K562 (cell line): ENCODE data around the gene TCIRG1. TPM values are rescaled to one million over a fixed set of nuclear protein-coding genes. Genes with fewer than 3 reads are reported as not detected.

Experiments used
- ARID3A ChIP-seq: IDR thresholded peaks from 2 replicates; pipeline ENCODE4 v1.6.1; 2012; ENCODE audit warnings: low read depth, low read length, improper control_type of control experiment, borderline replicate concordance
- ATF2 ChIP-seq: sonication (generic); formaldehyde crosslinking; IDR thresholded peaks from 2 replicates; pipeline ENCODE4 v1.8.1; 2022; ENCODE audit warnings: missing genetic modification reagents
- BDP1 ChIP-seq: IDR thresholded peaks from 3 replicates; pipeline ENCODE4 v1.6.1; 2011; ENCODE audit not compliant: insufficient read length, insufficient read depth
- BHLHE40 ChIP-seq: IDR thresholded peaks from 2 replicates; pipeline ENCODE4 v1.6.1; 2011; ENCODE audit warnings: low read length, improper control_type of control experiment
- BMI1 ChIP-seq: fragments of 150-350 bp; IDR thresholded peaks from 2 replicates; pipeline ENCODE4 v1.6.1; 2014; ENCODE audit warnings: low read length
- CEBPG ChIP-seq, 3 experiments: fragments of 200-800 bp in 1 of 3; sonication (Bioruptor generic) in 1 of 3; sonication (generic) in 1 of 3; formaldehyde crosslinking in 1 of 3; IDR thresholded peaks in 2 of 3; conservative IDR thresholded peaks in 1 of 3; 2 replicates each; pipeline versions ENCODE4 v1.6.1 to v1.8.0; 2016 to 2022; ENCODE audit warnings: missing compliant biosample characterization in 2 of 3, missing genetic modification characterization in 2 of 3, mild to moderate bottlenecking in 1 of 3, missing genetic modification reagents in 1 of 3
- COPS2 ChIP-seq: fragments of 450-650 bp; conservative IDR thresholded peaks from 2 replicates; pipeline ENCODE4 v1.6.1; 2016; ENCODE audit warnings: mild to moderate bottlenecking, moderate library complexity
- EHMT2 ChIP-seq: fragments of 450-650 bp; IDR thresholded peaks from 2 replicates; pipeline ENCODE4 v1.6.1; 2018; ENCODE audit warnings: antibody characterized with exemption
- ELF4 ChIP-seq: fragments of 450-650 bp; formaldehyde crosslinking; IDR thresholded peaks from 2 replicates; pipeline ENCODE4 v1.4.0; 2022; ENCODE audit warnings: missing genetic modification characterization
- EWSR1 ChIP-seq: fragments of 450-650 bp; IDR thresholded peaks from 2 replicates; pipeline ENCODE4 v1.6.1; 2018; ENCODE audit warnings: borderline replicate concordance, mild to moderate bottlenecking, low read depth, moderate library complexity; ENCODE audit not compliant: partially characterized antibody
- FUS ChIP-seq: fragments of 200-400 bp; formaldehyde crosslinking; optimal IDR thresholded peaks from 2 replicates; pipeline ENCODE3; 2017; ENCODE audit warnings: low read depth, low read length
- MCM2 ChIP-seq: fragments of 450-650 bp; IDR thresholded peaks from 2 replicates; pipeline ENCODE4 v1.6.1; 2017; ENCODE audit warnings: low read depth, mild to moderate bottlenecking
- MTA2 ChIP-seq: fragments of 450-650 bp; IDR thresholded peaks from 2 replicates; pipeline ENCODE4 v1.6.1; 2016; ENCODE audit warnings: low read depth
- NELFE ChIP-seq: IDR thresholded peaks from 2 replicates; pipeline ENCODE4 v1.6.1; 2011; ENCODE audit warnings: mild to moderate bottlenecking; ENCODE audit not compliant: insufficient read depth, insufficient read length
- NFXL1 ChIP-seq: fragments of 450-650 bp; formaldehyde crosslinking; IDR thresholded peaks from 2 replicates; pipeline ENCODE4 v1.4.0; 2021; ENCODE audit warnings: mild to moderate bottlenecking
- NR1H2 ChIP-seq: sonication (generic); formaldehyde crosslinking; IDR thresholded peaks from 2 replicates; pipeline ENCODE4 v1.4.0; 2020; ENCODE audit warnings: mild to moderate bottlenecking, missing genetic modification reagents
- NR2C2 ChIP-seq, 2 experiments: fragments of 200-800 bp in 1 of 2; sonication (Bioruptor generic) in 1 of 2; sonication (generic) in 1 of 2; formaldehyde crosslinking in 1 of 2; IDR thresholded peaks; 2 replicates each; pipeline versions ENCODE4 v1.6.1 to v1.8.0; 2016 to 2022; ENCODE audit warnings: mild to moderate bottlenecking in 1 of 2, missing compliant biosample characterization in 1 of 2, missing genetic modification characterization in 1 of 2, missing genetic modification reagents in 1 of 2
- OTX1 ChIP-seq: fragments of 450-650 bp; formaldehyde crosslinking; IDR thresholded peaks from 2 replicates; pipeline ENCODE4 v1.4.0; 2022; ENCODE audit warnings: mild to moderate bottlenecking
- RBBP5 ChIP-seq: fragments of 200-600 bp; sonication (generic); IDR thresholded peaks from 2 replicates; pipeline ENCODE4 v1.6.1; 2012; ENCODE audit warnings: borderline replicate concordance, mild to moderate bottlenecking, low read length, control low read depth, inconsistent platforms; ENCODE audit not compliant: insufficient read depth, poor library complexity, severe bottlenecking
- SMARCA4 ChIP-seq: fragments of 450-650 bp; IDR thresholded peaks from 2 replicates; pipeline ENCODE4 v1.6.1; 2016
- SREBF1 ChIP-seq: fragments of 150-350 bp; IDR thresholded peaks from 2 replicates; pipeline ENCODE4 v1.6.1; 2014; ENCODE audit warnings: antibody characterized with exemption, low read depth, low read length, borderline replicate concordance
- TSC22D4 ChIP-seq: fragments of 450-650 bp; IDR thresholded peaks from 2 replicates; pipeline ENCODE4 v1.6.1; 2016; ENCODE audit warnings: missing genetic modification characterization, missing biosample characterization, control low read depth
- U2AF1 ChIP-seq: fragments of 200-400 bp; formaldehyde crosslinking; optimal IDR thresholded peaks from 2 replicates; pipeline ENCODE3; 2017; ENCODE audit warnings: mild to moderate bottlenecking, low read depth, low read length, moderate library complexity
- YBX1 ChIP-seq: fragments of 450-650 bp; IDR thresholded peaks from 2 replicates; pipeline ENCODE4 v1.7.1; 2016; ENCODE audit warnings: mild to moderate bottlenecking
- ZC3H11A ChIP-seq: IDR thresholded peaks from 2 replicates; pipeline ENCODE4 v1.6.1; 2012; ENCODE audit warnings: low read depth, low read length, improper control_type of control experiment
- ZNF311 ChIP-seq: fragments of 250-450 bp; sonication (Bioruptor Pico); IDR thresholded peaks from 2 replicates; pipeline ENCODE4 v1.4.0; 2020; ENCODE audit warnings: mild to moderate bottlenecking, moderate library complexity
- ZNF766 ChIP-seq: fragments of 200-800 bp; sonication (Bioruptor generic); conservative IDR thresholded peaks from 2 replicates; pipeline ENCODE4 v1.6.1; 2016; ENCODE audit warnings: missing genetic modification characterization, missing compliant biosample characterization
- polyA plus RNA-seq, 8 experiments: library from polyadenylated mRNA; depleted of rRNA in 4 of 8; stranded (reverse) in 5 of 8; unstranded in 3 of 8; fragments of >200 nt; fragmentation: Nextera tagmentation in 2 of 8; fragmentation: Illumina TruSeq in 1 of 8; extraction: Ambion mirVana in 2 of 8; extraction: Trizol in 1 of 8; gene quantifications; 2 replicates each; pipeline versions ENCODE4 v1.2.1 to v1.2.3, GENCODE V29; 2011 to 2014; ENCODE audit warnings: inconsistent platforms in 1 of 8, missing spikeins in 1 of 8
- total RNA-seq, 7 experiments: library from RNA; depleted of rRNA in 6 of 7; stranded (reverse); fragments of >200 nt in 6 of 7; fragmentation: Illumina TruSeq in 2 of 7; extraction: Trizol in 2 of 7; gene quantifications; 2 replicates each; pipeline versions ENCODE4 v1.2.1 to v1.2.3, GENCODE V29; 2011 to 2021; ENCODE audit warnings: low replicate concordance in 1 of 7

Gene TCIRG1
- total and polyA plus RNA-seq, 9 of the 15 experiments (the other 6 are each of a cell fraction or from before 2014, with no cell fraction given): 0.49 to 143 (median 24.4) TPM

GRCh38 chr11:67996622-67997474, 42.0 kb upstream of the TCIRG1 start (continued):
- TF ChIP-seq COPS2 (no peak), BDP1 (no peak), ARID3A (no peak), FUS (no peak), CEBPG (CRISPR knock-in tag; IDR thresholded peaks at IDR 0.05) (no peak), CEBPG (tag; conservative IDR thresholded peaks at IDR 0.05 in 1 of 2, IDR thresholded peaks at IDR 0.05 in 1 of 2) (no peak), BHLHE40 (peak; percentile 82), RBBP5 (no peak), ATF2 (CRISPR knock-in tag) (no peak), SREBF1 (no peak), EWSR1 (no peak), ZC3H11A (no peak), U2AF1 (no peak), YBX1 (no peak), ELF4 (CRISPR knock-in tag) (peak; percentile 59; the same call in 1 of the 2 replicates), NR2C2 (CRISPR knock-in tag; IDR thresholded peaks at IDR 0.05) (no peak), NR2C2 (tag; IDR thresholded peaks at IDR 0.05) (no peak), SMARCA4 (no peak), ZNF311 (CRISPR knock-in tag) (no peak), MCM2 (no peak), BMI1 (no peak), NFXL1 (CRISPR knock-in tag) (no peak), MTA2 (no peak), EHMT2 (no peak), ZNF766 (CRISPR knock-in tag) (no peak), TSC22D4 (no peak), NR1H2 (CRISPR knock-in tag) (0 out of 2 replicates have a peak, but pooled peaks have one; percentile 52), NELFE (no peak), OTX1 (CRISPR knock-in tag) (peak; percentile 53; the same call in 1 of the 2 replicates)
